WTC11 (cell line): ENCODE results near the gene OR8B4. TPM values are rescaled to one million over a fixed set of nuclear protein-coding genes. Genes with fewer than 3 reads are reported as not detected.

Experiments used
- ATAC-seq: fragments of 200-7000 bp; cut with Tn5 transposase; 2 replicates; pipeline ENCODE4 v1.10.0; 2021; ENCODE audit warnings: mild to moderate bottlenecking, moderate library complexity
- CTCF ChIA-PET: fragments of 300-600 bp; sonication (Branson Sonifier 250); formaldehyde crosslinking; loops from one replicate; lab custom pipeline; 2021; ENCODE audit warnings: antibody characterized with exemption; lab: Charles Lee
- POLR2A ChIA-PET: fragments of 350-600 bp; sonication (Branson Sonifier 250); formaldehyde crosslinking; loops from one replicate; lab custom pipeline; 2021; ENCODE audit warnings: antibody characterized with exemption; lab: Charles Lee
- DNase-seq: peaks from one replicate; pipeline ENCODE4 v3.0.0; 2021; ENCODE audit warnings: low spot score
- H3K27ac Mint-ChIP-seq: 2 replicates; pipeline ENCODE4 v1.8.0; 2021; ENCODE audit warnings: mixed read lengths
- H3K27me3 Mint-ChIP-seq: 2 replicates; pipeline ENCODE4 v1.8.0; 2021; ENCODE audit warnings: low read depth, mild to moderate bottlenecking, moderate library complexity, mixed read lengths
- H3K36me3 Mint-ChIP-seq: 2 replicates; pipeline ENCODE4 v1.8.0; 2021; ENCODE audit warnings: mixed read lengths
- H3K4me1 Mint-ChIP-seq: 2 replicates; pipeline ENCODE4 v1.8.0; 2022; ENCODE audit warnings: mixed read lengths
- H3K4me3 Mint-ChIP-seq: 2 replicates; pipeline ENCODE4 v1.8.0; 2021; ENCODE audit warnings: mild to moderate bottlenecking, moderate library complexity, mixed read lengths
- H3K9me3 Mint-ChIP-seq: 2 replicates; pipeline ENCODE4 v1.8.0; 2021; ENCODE audit warnings: mixed read lengths
- ATF3 ChIP-seq: sonication (generic); formaldehyde crosslinking; conservative IDR thresholded peaks from 2 replicates; pipeline ENCODE4 v1.8.1; 2022; ENCODE audit warnings: mild to moderate bottlenecking, missing genetic modification reagents
- ATF6 ChIP-seq: sonication (generic); formaldehyde crosslinking; IDR thresholded peaks from 2 replicates; pipeline ENCODE4 v1.8.1; 2023; ENCODE audit warnings: mild to moderate bottlenecking, missing genetic modification reagents
- CBFB ChIP-seq: sonication (generic); formaldehyde crosslinking; IDR thresholded peaks from 2 replicates; pipeline ENCODE4 v1.8.1; 2022; ENCODE audit warnings: mild to moderate bottlenecking, low read depth, missing genetic modification reagents
- CREM ChIP-seq: sonication (generic); formaldehyde crosslinking; IDR thresholded peaks from 2 replicates; pipeline ENCODE4 v1.8.1; 2022; ENCODE audit warnings: mild to moderate bottlenecking, missing genetic modification reagents, moderate library complexity
- E2F1 ChIP-seq: sonication (generic); formaldehyde crosslinking; IDR thresholded peaks from 2 replicates; pipeline ENCODE4 v1.8.0; 2022; ENCODE audit warnings: mild to moderate bottlenecking, missing genetic modification reagents
- E2F5 ChIP-seq: sonication (generic); formaldehyde crosslinking; IDR thresholded peaks from 2 replicates; pipeline ENCODE4 v1.8.1; 2022; ENCODE audit warnings: mild to moderate bottlenecking, moderate library complexity, missing genetic modification reagents
- EMX1 ChIP-seq: fragments of 250-450 bp; sonication (Bioruptor Pico); IDR thresholded peaks from 2 replicates; pipeline ENCODE4 v1.8.0; 2021; ENCODE audit warnings: mild to moderate bottlenecking
- ERG ChIP-seq: fragments of 250-450 bp; sonication (Bioruptor Pico); IDR thresholded peaks from 2 replicates; pipeline ENCODE4 v1.8.0; 2021; ENCODE audit warnings: mild to moderate bottlenecking
- ESRRA ChIP-seq: sonication (generic); formaldehyde crosslinking; IDR thresholded peaks from 2 replicates; pipeline ENCODE4 v1.8.1; 2022; ENCODE audit warnings: mild to moderate bottlenecking, missing genetic modification reagents, borderline replicate concordance
- FOXP1 ChIP-seq: sonication (generic); formaldehyde crosslinking; IDR thresholded peaks from 2 replicates; pipeline ENCODE4 v1.8.0; 2022; ENCODE audit warnings: missing genetic modification reagents, mild to moderate bottlenecking, moderate library complexity, borderline replicate concordance
- FOXP4 ChIP-seq: sonication (generic); formaldehyde crosslinking; IDR thresholded peaks from 2 replicates; pipeline ENCODE4 v1.8.0; 2022; ENCODE audit warnings: mild to moderate bottlenecking, missing genetic modification reagents
- GTF2I ChIP-seq: fragments of 250-450 bp; sonication (Bioruptor Pico); conservative IDR thresholded peaks from 2 replicates; pipeline ENCODE4 v1.4.0; 2021; ENCODE audit warnings: mild to moderate bottlenecking
- MAX ChIP-seq: sonication (generic); formaldehyde crosslinking; IDR thresholded peaks from 2 replicates; pipeline ENCODE4 v1.8.0; 2022; ENCODE audit warnings: mild to moderate bottlenecking, missing genetic modification reagents
- NR1H2 ChIP-seq: sonication (generic); formaldehyde crosslinking; IDR thresholded peaks from 2 replicates; pipeline ENCODE4 v1.9.0; 2021; ENCODE audit warnings: mild to moderate bottlenecking, moderate library complexity, missing genetic modification reagents
- STAT6 ChIP-seq: sonication (generic); formaldehyde crosslinking; conservative IDR thresholded peaks from 2 replicates; pipeline ENCODE4 v1.8.1; 2023; ENCODE audit warnings: mild to moderate bottlenecking, low read depth, missing genetic modification reagents, moderate library complexity
- TEAD1 ChIP-seq: sonication (generic); formaldehyde crosslinking; IDR thresholded peaks from 2 replicates; pipeline ENCODE4 v1.8.0; 2022; ENCODE audit warnings: mild to moderate bottlenecking, missing genetic modification reagents
- TEAD4 ChIP-seq: sonication (generic); formaldehyde crosslinking; IDR thresholded peaks from 2 replicates; pipeline ENCODE4 v1.8.0; 2022; ENCODE audit warnings: mild to moderate bottlenecking, missing genetic modification reagents
- ZBTB21 ChIP-seq: sonication (generic); formaldehyde crosslinking; IDR thresholded peaks from 2 replicates; pipeline ENCODE4 v1.8.1; 2023; ENCODE audit warnings: mild to moderate bottlenecking, missing genetic modification reagents, borderline replicate concordance
- ZNF138 ChIP-seq: sonication (generic); formaldehyde crosslinking; conservative IDR thresholded peaks from 2 replicates; pipeline ENCODE4 v1.8.1; 2022; ENCODE audit warnings: mild to moderate bottlenecking, moderate library complexity, missing genetic modification reagents
- ZNF263 ChIP-seq: sonication (generic); formaldehyde crosslinking; IDR thresholded peaks from 2 replicates; pipeline ENCODE4 v1.8.1; 2022; ENCODE audit warnings: low read depth, mild to moderate bottlenecking, moderate library complexity, missing genetic modification reagents
- ZNF425 ChIP-seq: fragments of 250-450 bp; sonication (Bioruptor Pico); conservative IDR thresholded peaks from 2 replicates; pipeline ENCODE4 v1.9.0; 2021; ENCODE audit warnings: mild to moderate bottlenecking
- ZNF671 ChIP-seq: fragments of 250-450 bp; sonication (Bioruptor Pico); IDR thresholded peaks from 2 replicates; pipeline ENCODE4 v1.8.0; 2021; ENCODE audit warnings: mild to moderate bottlenecking
- total RNA-seq: library from RNA; stranded (reverse); gene quantifications from 3 replicates; pipeline ENCODE4 v1.2.3, GENCODE V29; 2021

OR8B4 gene
- total RNA-seq, 1 experiment from 2014 or later: not detected

GRCh38 chr11:124446916-124447315 is 22.2 kb upstream of the OR8B4 start:
- ATAC-seq: no peak
- DNase-seq: no peak
- TF ChIP-seq ZNF671 (CRISPR knock-in tag) (no peak), FOXP1 (CRISPR knock-in tag) (no peak), ZBTB21 (CRISPR knock-in tag) (no peak), NR1H2 (CRISPR knock-in tag) (no peak), MAX (CRISPR knock-in tag) (no peak), E2F1 (CRISPR knock-in tag) (no peak), ZNF425 (CRISPR knock-in tag) (no peak), TEAD4 (CRISPR knock-in tag) (no peak)
- Mint-ChIP-seq H3K36me3 (no peaks in the 10 kb centered on the region), H3K9me3 (peaks cover 7% of the 10 kb centered on the region), H3K4me1 (no peaks in the 10 kb centered on the region), H3K4me3 (no peak overlapping the region), H3K27ac (no peak overlapping the region), H3K27me3 (no peaks in the 10 kb centered on the region)
- ChIA-PET CTCF (no interaction called here), POLR2A (no interaction called here)

GRCh38 chr11:124445646-124446150 is 21.0 kb upstream of the OR8B4 start, which contains the start of gene OR8B8:
TSS of gene OR8B8 (minus strand) at chr11:124445696. CDS start at chr11:124441085, 4,611 bp downstream.
- no peaks in the 10 kb centered on the region for H3K9me3 Mint-ChIP-seq
- H3K4me3 Mint-ChIP-seq: no peak within 1 kb of the TSS
- DNase-seq (no peak), ATAC-seq (no peak)
- no peaks in the 10 kb centered on the region for H3K27me3 Mint-ChIP-seq
- H3K27ac Mint-ChIP-seq: no peak within 1 kb of the TSS
- ChIA-PET POLR2A (no interaction called here), CTCF (no interaction called here)
- no peaks in the 10 kb centered on the region for H3K4me1 Mint-ChIP-seq
- no peaks in the 10 kb centered on the region for H3K36me3 Mint-ChIP-seq
- TF ChIP-seq STAT6 (no peak), TEAD1 (CRISPR knock-in tag) (no peak), CBFB (CRISPR knock-in tag) (no peak), ZNF671 (CRISPR knock-in tag) (no peak), ZNF263 (CRISPR knock-in tag) (no peak), ZNF138 (no peak), EMX1 (CRISPR knock-in tag) (no peak), FOXP4 (no peak), ATF3 (CRISPR knock-in tag) (no peak), E2F5 (CRISPR knock-in tag) (no peak), ERG (CRISPR knock-in tag) (no peak), GTF2I (no peak), ESRRA (no peak), ATF6 (CRISPR knock-in tag) (no peak), CREM (CRISPR knock-in tag) (no peak)
